OCI-LY1 (cell line): Measurements from ENCODE around the gene SLC25A21.

Experiments used
- CTCF ChIP-seq: fragments of 200-600 bp; sonication (generic), shearing (Covaris generic); IDR thresholded peaks from 2 replicates; pipeline ENCODE4 v1.5.1; 2017; ENCODE audit warnings: mild to moderate bottlenecking, antibody characterized with exemption, low read length, moderate library complexity, mixed read lengths
- EZH2 ChIP-seq: fragments of 200-600 bp; sonication (generic), shearing (Covaris generic); IDR thresholded peaks from 2 replicates; pipeline ENCODE4 v1.8.0; 2017; ENCODE audit warnings: borderline replicate concordance, mixed run types, mild to moderate bottlenecking, antibody characterized with exemption, low read length, moderate library complexity, mixed read lengths

- TF ChIP-seq EZH2 (no peak), CTCF (no peak)
Observed at GRCh38 chr14:36660736-36661505, 511.5 kb downstream of the SLC25A21 start.
